ENCODE results near the gene LRRC41. TPM values are rescaled to one million over a fixed set of nuclear protein-coding genes. Genes with fewer than 3 reads are reported as not detected.
A peak's percentile ranks its signal among the peaks of the same experiment; 100 is the strongest.

Gene LRRC41
- total RNA-seq, 6 experiments from 2014 or later = 93.9 to 118 (median 104) TPM

- Mint-ChIP-seq H3K27ac (no peak overlapping the region), H3K4me3 (no peak overlapping the region), H3K4me1 (ENCODE audit: low read depth) (peaks cover 20% of the 10 kb centered on the region), H3K27me3 (ENCODE audit: insufficient read depth) (no peaks in the 10 kb centered on the region; the same call in 1 of the 2 replicates), H3K9me3 (no peaks in the 10 kb centered on the region), H3K36me3 (ENCODE audit: low read depth) (peaks cover 27% of the 10 kb centered on the region)
- no peak for TF ChIP-seq CTCF (IDR thresholded peaks at IDR 0.05)
- no peak for DNase-seq
Measured at GRCh38 chr1:46309401-46310159, 6.2 kb upstream of the LRRC41 start.

DNA sequence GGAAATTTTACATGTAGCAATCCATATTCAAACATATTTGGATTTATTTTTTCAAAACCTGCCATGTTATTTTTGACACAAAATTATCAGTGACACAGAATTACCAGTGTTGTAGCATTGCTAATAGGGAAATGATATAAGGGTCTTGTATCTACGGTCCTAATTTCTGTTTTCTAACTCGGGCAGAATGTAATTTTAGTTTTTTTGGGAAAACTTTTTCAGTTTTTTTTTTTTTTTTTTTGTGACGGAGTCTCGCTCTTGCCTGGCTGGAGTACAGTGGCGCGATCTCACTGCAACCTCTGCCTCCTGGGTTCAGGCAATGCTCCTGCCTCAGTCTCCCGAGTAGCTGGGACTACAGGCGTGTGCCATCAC, 2.7 kb upstream of the LRRC41 start:
- Mint-ChIP-seq H3K36me3 (ENCODE audit: low read depth) (peaks cover 21% of the 10 kb centered on the region), H3K27ac (no peak overlapping the region), H3K9me3 (no peaks in the 10 kb centered on the region), H3K4me1 (ENCODE audit: low read depth) (peaks cover 27% of the 10 kb centered on the region), H3K4me3 (peak overlapping the region; percentile 30), H3K27me3 (ENCODE audit: insufficient read depth) (peaks cover 2% of the 10 kb centered on the region)
- TF ChIP-seq CTCF (IDR thresholded peaks at IDR 0.05) = no peak
- DNase-seq = no peak

GRCh38 chr1:46303872-46304326, 483 bp upstream of the LRRC41 start:
- Mint-ChIP-seq H3K27ac (peak overlapping the region; percentile 98), H3K27me3 (ENCODE audit: insufficient read depth) (peaks cover 2% of the 10 kb centered on the region), H3K4me3 (peak overlapping the region; percentile 98), H3K36me3 (ENCODE audit: low read depth) (peaks cover 17% of the 10 kb centered on the region; the same call in 1 of the 2 replicates), H3K4me1 (ENCODE audit: low read depth) (peaks cover 42% of the 10 kb centered on the region), H3K9me3 (no peaks in the 10 kb centered on the region)
- DNase-seq = no peak
- TF ChIP-seq CTCF (IDR thresholded peaks at IDR 0.05) = no peak

DNA sequence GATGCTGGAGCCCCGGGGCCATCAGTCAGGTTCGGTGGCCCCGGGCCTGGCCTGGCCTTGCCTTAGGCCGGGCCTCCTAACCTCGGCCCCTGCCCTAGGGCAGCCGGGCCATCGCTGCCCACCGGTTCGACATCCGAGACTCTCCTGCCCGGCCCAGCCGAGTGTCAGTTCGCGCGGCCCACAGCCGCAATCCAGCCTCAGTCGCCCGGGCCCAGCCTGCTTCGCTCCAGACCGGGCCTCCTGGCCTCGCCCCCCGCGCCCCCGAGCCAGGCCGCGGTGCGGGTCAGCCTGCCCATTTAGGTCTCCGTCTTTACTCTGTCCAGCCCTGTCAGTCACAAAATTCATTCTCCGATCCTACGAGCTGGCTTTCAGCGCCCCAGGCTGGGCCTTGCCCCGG, 777 bp downstream of the LRRC41 start:
- H3K27ac Mint-ChIP-seq = peak overlapping the region; percentile 98
- peaks cover 19% of the 10 kb centered on the region for H3K36me3 Mint-ChIP-seq (ENCODE audit: low read depth)
- H3K27me3 Mint-ChIP-seq (ENCODE audit: insufficient read depth) = peaks cover 2% of the 10 kb centered on the region
- peaks cover 47% of the 10 kb centered on the region for H3K4me1 Mint-ChIP-seq (ENCODE audit: low read depth)
- DNase-seq = no peak
- no peaks in the 10 kb centered on the region for H3K9me3 Mint-ChIP-seq
- peak overlapping the region; percentile 98 for H3K4me3 Mint-ChIP-seq
- no peak for TF ChIP-seq CTCF (IDR thresholded peaks at IDR 0.05)

DNA sequence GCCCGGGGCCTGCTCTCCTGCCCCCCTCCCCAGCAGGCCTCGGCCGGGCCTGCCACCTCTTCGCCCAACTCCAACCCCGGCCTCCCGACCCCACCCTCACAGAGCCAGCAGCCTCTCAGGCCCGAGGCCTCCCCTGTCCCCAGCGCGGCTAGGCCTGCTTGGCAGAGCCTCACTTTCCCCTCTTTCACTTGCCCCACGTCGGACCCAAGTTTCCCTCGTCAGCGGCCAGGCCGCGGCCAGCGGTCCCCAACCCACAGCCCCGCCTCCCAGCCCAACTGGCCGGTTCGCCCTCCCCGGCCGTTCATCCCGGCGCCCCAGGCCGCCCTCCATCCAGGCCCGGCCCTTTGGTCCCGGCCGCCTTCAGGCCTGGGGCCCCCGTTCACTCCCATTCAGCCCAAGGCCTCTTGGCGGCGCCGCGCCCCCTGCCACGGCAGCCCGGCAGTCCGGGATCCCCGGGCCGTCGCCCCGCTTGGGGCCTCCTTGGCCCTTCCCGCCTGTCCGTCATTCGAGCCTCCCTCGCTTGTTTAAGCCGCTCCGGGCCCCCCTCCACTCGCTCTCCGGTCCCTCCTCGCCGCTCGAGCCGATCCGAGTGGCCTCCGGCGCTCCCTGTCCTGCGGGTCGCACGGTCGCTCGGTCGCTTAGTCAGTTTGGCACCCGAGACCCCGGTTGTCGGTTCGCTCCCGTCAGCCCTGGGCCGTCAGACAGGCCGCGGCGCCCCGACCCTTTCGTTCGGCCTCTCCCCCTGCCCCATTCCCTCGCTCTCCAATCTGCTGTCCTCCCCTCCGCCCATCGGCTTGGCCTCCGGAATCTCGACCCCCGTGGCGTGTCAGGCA, 1.4 kb downstream of the LRRC41 start:
- Mint-ChIP-seq H3K27me3 (ENCODE audit: insufficient read depth) (peaks cover 2% of the 10 kb centered on the region), H3K27ac (peak overlapping the region; percentile 98), H3K4me1 (ENCODE audit: low read depth) (peaks cover 43% of the 10 kb centered on the region), H3K4me3 (peak overlapping the region; percentile 98), H3K36me3 (ENCODE audit: low read depth) (peaks cover 25% of the 10 kb centered on the region), H3K9me3 (no peaks in the 10 kb centered on the region)
- TF ChIP-seq CTCF (IDR thresholded peaks at IDR 0.05) = peak; percentile 49
- DNase-seq = peak; percentile 14

All from HFFc6 (cell line).